Measurements from ENCODE around the gene NIBAN1.

The NIBAN1 gene

DNA sequence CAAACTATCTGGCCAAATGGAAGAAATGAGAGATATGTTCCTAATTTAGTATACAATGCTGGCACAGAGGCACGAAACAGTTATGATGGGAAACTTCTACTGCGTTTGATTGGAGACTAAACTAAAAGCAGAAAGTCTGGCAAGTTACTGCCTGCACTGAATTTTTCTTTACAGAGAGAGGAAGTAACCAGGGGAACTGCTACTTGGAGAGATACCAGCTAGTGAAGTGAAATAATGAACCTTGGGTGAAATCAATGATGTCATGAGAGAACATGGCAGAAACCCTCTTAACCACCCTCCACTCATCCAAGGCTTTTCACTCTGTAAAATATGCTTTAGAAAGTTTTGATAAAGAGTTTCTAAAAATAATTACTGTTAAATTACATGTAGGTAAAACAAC is 29.3 kb downstream of the NIBAN1 start:
- DNase-seq (ENCODE audit: low read depth): no peak

DNA sequence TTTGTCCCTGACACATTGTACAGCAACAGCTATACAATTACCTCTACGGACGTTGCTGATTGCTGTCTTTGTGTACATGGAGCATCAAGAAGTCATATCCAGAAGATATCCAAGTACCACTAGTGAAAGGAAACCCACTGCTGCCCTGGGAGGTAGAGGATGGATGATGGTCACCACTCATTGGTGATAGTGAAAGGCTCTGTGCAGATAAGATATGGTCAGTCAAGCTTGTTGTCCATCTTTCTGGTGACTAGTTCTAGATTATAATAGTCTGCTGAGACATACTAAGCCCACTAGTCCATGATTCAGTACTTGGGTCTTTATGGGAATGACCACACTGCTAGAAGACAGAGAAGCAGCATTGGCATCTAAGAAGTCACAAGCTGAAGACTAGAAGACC is 30.3 kb downstream of the NIBAN1 start:
- no peak for DNase-seq (ENCODE audit: low read depth)

DNA sequence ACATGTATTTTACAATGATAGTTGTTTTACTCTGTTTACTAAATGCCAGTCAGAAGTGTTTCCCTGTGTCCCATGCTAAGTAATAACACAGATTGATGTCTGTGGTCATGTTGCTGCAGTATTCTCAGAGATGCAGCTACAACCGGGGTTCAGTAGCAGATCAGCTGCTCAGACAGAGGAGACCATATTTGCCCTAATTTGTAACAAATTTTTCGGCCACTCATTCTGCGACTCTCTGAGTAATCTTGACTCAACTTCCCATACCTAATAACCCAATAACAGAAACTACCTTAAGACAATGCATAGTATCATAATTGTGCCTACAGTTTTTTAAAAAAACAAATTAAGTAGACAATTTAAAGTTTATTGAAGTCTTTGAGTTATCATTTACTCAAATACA is 32.6 kb downstream of the NIBAN1 start:
- no peak for DNase-seq (ENCODE audit: low read depth)

DNA sequence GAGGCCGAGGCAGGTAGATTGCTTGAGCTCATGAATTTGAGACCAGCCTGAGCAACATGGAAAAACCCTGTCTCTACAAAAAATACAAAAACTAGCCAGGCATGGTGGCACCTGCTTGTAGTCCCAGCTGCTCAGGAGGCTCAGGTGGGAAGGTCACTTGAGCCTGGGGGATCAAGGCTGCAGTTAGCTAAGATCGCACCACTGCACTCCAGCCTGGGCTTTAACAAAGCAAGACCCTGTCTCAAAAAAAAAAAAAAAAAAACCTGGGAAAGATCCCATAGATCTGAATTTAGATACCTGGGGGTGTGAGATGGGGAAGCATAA is 32.9 kb downstream of the NIBAN1 start:
- no peak for DNase-seq (ENCODE audit: low read depth)

GRCh38 chr1:184940694-184941409 is 33.5 kb downstream of the NIBAN1 start:
- no peak for DNase-seq (ENCODE audit: low read depth)

DNA sequence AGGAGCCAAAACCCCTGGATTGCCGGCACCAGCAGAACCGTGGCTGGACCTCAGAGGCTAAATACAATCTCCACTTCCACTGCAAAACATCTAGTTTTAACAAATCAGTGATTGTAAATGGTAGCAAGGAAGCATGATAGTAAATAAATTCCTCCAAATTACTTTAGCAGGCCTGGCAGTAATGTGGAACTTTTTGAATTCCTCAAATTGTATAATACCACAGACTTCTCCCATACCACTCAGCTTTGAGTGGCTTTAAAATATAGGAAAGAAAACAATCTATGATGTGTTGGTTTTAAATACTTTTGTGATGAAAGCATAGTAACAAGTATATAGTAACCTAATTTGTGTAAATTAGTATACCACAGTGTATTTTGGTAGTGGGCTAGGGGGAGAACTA is 34.1 kb downstream of the NIBAN1 start:
- no peak for DNase-seq (ENCODE audit: low read depth)

DNA sequence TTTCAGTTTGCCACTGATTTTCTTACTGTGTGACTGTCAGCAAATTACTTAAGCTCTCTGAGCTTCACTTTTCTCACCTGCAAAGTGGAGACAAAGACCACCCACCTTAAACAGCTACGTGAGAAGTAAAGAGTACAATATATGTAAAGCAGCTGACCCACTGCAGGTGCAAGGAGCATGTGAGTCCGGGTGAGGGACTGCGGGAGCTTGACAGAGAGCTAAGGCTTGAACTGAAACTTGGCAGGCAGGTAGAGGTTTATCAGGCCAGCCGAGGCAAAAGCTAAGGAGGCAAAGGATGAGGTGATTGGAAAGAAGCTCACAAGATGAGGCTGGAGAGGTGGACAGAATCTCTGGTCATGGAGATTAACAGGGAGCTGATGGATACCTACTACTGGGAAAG is 36.6 kb downstream of the NIBAN1 start:
- no peak for DNase-seq (ENCODE audit: low read depth)

- no peak for DNase-seq (ENCODE audit: low read depth)
Measured at GRCh38 chr1:184935920-184936798, 38.1 kb downstream of the NIBAN1 start.

GRCh38 chr1:184933944-184934343 is 40.4 kb downstream of the NIBAN1 start:
- DNase-seq (ENCODE audit: low read depth): no peak

DNA sequence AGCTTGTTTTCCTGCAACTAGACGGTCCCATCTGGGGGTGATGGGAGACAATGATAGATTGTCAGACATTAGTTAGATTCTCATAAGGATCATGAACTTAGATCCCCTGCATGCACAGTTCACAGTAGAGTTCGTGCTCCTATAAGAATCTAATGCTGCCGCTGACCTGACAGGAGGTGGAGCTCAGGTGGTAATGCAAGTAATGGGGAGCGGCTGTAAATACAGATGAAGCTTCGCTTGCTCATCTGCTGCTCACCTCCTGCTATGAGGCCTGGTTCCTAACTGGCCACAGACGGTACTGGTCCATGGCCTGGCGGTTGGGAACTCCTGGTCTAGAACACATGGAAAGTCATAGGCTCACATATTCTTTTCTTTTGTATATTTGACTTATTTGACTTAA is 42.0 kb downstream of the NIBAN1 start:
- DNase-seq (ENCODE audit: low read depth): no peak

DNA sequence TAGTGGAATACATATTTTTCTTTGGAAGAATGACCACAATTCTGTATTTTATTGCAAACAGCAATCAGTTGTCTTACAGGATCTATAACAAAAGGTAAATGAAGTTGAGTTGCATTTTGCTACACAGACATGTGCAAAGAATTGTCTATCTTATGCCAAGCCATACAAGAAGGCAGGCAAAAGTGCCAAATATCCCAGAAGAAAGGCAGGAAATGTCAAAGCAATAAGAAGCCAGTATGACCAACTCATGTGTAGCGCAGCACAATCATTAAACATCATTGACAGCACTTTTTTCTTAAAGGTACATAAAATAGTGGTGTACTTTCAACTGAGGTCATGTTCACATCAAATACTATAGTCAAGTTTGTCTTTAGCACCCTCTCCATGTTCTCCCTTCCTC is 42.7 kb downstream of the NIBAN1 start:
- no peak for DNase-seq (ENCODE audit: low read depth)

GRCh38 chr1:184930645-184931044 is 43.7 kb downstream of the NIBAN1 start:
- no peak for DNase-seq (ENCODE audit: low read depth)

GRCh38 chr1:184930232-184930631 is 44.1 kb downstream of the NIBAN1 start:
- DNase-seq (ENCODE audit: low read depth): no peak

- no peak for DNase-seq (ENCODE audit: low read depth)
Measured at GRCh38 chr1:184929711-184930202, 44.6 kb downstream of the NIBAN1 start.

GRCh38 chr1:184928394-184928793 is 45.9 kb downstream of the NIBAN1 start:
- DNase-seq (ENCODE audit: low read depth): no peak

Measured in GM04503 (cell line).